GM19328 (cell line): ENCODE results near the gene PTGES2.

Source experiments
- ATAC-seq: cut with Tn5 transposase; IDR thresholded peaks from one replicate; pipeline ENCODE4 v1.9.1; 2021; ENCODE audit warnings: mild to moderate bottlenecking, moderate library complexity; ENCODE audit not compliant: unreplicated experiment

The PTGES2 gene

GRCh38 chr9:128127568-128127989 is at the start of gene PTGES2:
TSS of gene PTGES2 (minus strand) at chr9:128127729. CDS start at chr9:128127717, 12 bp downstream.
- peak; percentile 62 for ATAC-seq

DNA sequence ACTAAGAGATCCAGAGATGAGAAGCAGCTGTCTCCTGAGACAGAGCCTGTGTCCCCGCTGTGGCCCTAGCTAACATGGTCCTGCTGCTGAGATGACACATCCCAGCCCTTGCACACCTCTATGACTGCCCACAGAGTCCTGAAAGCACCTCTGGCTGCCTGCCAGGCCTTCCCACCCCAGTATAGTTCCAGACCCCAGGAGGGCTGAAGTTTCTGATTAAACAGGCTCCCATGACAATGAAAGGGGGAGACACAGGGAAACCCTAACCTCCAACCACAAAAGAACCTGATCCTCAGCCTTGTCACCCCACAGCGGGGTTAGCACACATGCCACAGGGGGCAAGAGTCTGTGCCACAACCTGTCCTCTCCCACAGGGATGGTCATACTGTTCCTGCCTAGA is 48.2 kb upstream of the PTGES2 start:
- no peak for ATAC-seq

DNA sequence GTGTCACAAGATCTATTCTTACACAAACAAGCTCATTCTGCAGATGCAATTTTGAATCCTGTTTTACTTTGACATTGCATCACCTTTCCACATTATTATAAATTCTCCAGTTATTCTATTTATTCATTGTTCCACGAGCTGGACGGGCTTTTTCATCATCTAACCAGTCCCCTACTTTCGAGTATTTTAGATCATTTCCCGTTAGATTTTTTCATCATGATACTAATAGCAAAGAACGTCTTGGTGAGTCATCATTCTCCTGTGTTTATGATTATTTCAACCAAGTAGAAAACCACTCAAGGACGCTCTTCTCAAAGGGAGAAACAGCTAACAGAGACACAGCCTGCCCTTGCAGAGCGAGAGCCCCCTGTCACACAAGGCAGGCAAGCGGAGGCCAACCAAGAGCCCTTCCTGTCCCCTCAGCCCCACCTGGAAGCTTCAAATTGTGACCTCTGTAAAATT is 47.6 kb upstream of the PTGES2 start:
- no peak for ATAC-seq

GRCh38 chr9:128174062-128174461 is 46.5 kb upstream of the PTGES2 start:
- ATAC-seq = no peak

DNA sequence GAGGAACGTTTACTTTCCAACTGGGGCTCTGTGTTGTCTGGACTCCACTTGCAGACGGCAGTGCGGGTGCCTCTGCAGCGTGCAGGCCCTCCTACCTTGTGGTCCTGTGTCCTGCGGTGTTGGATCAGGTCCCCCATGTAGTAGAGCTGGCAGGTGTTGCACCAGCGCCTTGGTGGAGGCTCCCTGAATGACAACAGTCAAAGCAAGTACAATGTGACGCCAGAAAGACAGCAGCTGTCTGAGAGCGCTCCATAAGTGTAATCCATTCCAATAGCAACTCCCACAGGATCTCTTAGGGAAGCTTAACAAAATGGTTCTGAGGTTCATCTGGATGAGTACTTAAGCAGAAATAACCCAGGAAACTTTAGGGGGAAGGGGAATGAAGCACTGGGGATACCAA is 42.4 kb upstream of the PTGES2 start:
- no peak for ATAC-seq

DNA sequence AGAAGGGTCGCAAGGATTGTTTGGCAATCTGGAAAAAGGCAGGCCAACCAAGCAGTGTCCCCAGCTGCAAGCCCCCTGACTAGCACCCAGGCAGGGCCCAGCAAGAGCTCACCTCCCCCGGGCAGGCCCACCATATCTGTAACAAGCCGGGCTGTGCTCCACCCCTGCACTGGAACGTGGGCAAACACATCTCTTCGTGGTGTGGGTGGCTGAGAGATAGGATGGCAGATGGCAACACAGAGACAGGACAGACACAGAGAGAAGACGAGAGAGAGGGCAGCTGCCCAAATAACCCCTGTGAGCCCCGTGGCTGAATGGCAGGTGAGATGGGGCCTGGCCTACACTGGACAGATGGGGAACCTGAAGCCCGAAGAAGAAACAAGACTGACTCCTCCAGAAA is 42.0 kb upstream of the PTGES2 start:
- ATAC-seq = no peak

GRCh38 chr9:128168731-128169308 is 41.3 kb upstream of the PTGES2 start:
- ATAC-seq = no peak

- ATAC-seq = no peak
Measured at GRCh38 chr9:128167209-128167608, 39.7 kb upstream of the PTGES2 start.

- ATAC-seq = no peak
Measured at GRCh38 chr9:128166169-128166568, 38.6 kb upstream of the PTGES2 start.

DNA sequence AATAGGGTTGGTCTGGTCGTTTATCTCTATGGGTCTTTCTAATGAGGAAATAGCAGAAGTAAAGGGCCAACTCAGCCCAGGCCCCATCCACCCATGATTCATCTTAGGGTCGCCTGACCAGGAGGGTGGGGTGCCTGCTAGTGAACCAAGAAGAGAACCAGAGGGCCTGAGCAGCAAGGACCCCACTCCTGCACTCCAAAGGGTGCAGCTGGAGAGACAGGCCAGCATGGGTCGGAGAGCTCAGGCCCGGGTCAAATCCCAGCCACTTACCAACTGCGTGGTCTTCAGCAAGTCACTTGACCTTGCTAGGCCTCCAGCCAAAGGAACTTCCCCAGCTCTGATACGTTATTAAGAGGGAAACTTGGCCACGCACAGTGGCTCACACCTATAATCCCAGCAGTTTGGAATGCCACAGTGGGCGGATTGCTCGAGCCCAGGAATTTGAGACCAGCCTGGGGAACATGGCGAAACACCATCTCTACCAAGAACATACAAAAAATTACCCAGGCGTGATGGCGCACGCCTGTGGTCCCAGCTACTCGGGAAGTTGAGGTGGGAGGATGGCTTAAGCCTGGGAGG is 36.9 kb upstream of the PTGES2 start:
- no peak for ATAC-seq

GRCh38 chr9:128163523-128164306 is 36.2 kb upstream of the PTGES2 start:
- ATAC-seq = no peak

- ATAC-seq = no peak
Measured at GRCh38 chr9:128163027-128163515, 35.5 kb upstream of the PTGES2 start.

DNA sequence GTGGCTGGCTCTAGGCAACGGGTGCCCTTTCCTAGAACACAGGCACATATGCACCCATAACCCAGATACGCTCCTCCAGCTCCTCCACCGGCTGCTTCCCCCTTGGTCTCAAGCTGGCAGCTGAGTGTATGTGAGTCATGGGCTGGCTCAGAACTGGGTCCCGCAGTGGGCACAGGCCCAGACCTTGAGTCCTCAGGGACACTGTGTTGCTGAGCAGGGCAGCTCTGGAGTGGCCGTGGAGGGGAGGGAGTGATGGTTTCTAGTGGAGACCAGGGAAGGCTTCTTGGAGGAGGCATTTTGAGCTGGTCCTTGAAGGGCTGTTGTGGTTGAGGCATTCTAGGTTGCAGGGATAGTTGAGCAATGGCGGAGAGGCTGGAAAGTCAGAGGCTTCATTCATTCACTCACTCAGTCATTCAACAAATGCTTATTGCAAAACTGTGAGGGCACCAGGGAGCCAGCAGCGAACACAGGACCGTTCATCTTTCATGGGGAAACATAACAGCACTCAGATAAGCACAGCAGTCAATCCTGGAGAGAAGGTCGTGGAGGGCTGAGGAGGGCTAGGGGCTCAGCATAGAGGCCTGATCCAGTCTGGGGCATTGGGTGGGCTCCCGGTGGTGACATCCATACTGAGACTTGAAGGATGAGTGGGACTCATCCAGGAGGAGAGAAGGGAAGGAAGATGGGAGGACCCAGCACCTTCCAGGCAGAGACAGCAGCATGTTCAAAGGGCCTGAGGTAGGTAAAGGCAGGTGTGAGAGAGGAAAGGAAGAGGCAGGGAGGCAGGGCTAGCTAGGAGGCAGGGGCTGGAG is 34.9 kb upstream of the PTGES2 start:
- no peak for ATAC-seq

GRCh38 chr9:128161215-128161902 is 33.8 kb upstream of the PTGES2 start:
- no peak for ATAC-seq

DNA sequence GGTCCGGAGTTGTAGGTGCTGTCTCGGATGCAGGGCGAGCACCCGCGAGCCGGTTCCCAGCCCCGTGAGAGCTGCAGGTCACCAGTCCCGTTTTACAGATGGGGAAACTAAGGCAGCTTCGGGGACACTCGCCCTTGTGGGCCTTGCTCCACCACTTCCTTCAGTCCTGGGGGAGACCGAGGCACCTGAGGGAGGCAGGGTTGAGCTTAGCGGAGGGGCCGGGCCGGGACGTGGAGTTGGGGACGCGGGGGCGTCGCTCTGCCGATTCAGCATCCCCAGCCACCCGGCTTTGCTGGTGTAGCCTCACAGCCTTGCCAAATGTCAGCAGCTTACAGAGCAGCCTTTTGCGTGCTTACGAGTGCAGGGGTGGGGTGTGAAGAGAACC is 33.1 kb upstream of the PTGES2 start:
- peak; percentile 8 for ATAC-seq

DNA sequence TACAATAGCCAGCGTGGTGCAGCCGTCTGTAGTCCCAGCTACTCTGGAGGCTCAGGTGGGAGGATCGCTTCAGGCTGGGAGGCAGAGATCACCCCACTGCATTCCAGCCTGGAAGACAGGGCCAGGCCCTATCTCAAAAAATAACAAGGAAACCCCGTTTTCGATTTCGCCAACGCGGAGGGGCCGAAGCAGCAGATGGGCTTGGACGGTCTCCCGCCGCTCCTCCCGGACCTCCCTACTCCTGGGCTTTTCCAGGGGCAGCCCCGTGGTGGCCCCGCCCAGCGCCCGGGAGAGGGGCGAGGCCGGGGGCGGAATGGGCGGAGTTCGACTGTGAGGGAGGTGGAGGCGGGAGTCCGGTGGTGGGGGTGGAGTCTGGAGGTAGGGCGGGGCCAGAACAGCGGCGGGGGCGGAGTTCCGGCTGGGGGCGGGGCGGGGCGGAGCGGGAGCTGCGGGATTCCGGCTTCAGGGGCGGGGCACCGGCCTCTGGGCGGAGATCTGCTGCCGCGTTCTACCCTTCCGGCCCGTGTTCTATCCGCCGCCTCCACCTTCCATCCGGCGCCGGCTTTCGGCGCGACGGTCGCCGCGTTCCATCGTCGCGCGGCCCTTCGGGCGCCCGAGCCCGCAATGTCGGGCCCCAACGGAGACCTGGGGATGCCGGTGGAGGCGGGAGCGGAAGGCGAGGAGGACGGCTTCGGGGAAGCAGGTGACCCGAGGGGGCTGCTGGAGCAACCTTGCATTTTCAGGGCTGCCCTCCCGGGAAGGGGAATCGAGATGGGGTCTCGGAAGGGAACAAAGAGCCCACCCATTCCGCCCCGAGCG is 32.5 kb upstream of the PTGES2 start, which contains the start of gene BBLN:
Gene BBLN, plus strand, starts transcription at position 482 of the 819 bp plus-strand sequence. Its CDS starts 143 bp downstream, at position 625.
- ATAC-seq = peak; percentile 71

GRCh38 chr9:128159522-128159783 is 31.9 kb upstream of the PTGES2 start:
- ATAC-seq = no peak

GRCh38 chr9:128155736-128156500 is 28.4 kb upstream of the PTGES2 start:
- no peak for ATAC-seq
